Measurements from ENCODE around the gene ST8SIA4. TPM values are rescaled to one million over a fixed set of nuclear protein-coding genes. Genes with fewer than 3 reads are reported as not detected.

The ST8SIA4 gene
- total and polyA plus RNA-seq, 3 experiments from 2014 or later: 17.5 to 56.9 (median 53.5) TPM

GRCh38 chr5:100761192-100761591 lies 141.9 kb downstream of the ST8SIA4 start:
- CTCF ChIA-PET: no interaction called here
- no peak for DNase-seq
- H3K4me1 Mint-ChIP-seq: no peaks in the 10 kb centered on the region
- no peak overlapping the region for H3K27ac ChIP-seq (ENCODE audit: low read depth, low read length)
- H3K27ac Mint-ChIP-seq: no peak overlapping the region
- H3K27me3 ChIP-seq (ENCODE audit: insufficient read depth, low read length, poor library complexity, severe bottlenecking): no peaks in the 10 kb centered on the region
- H3K36me3 ChIP-seq (ENCODE audit: insufficient read depth, low read length): no peaks in the 10 kb centered on the region
- no peaks in the 10 kb centered on the region for H3K9me3 ChIP-seq (ENCODE audit: low read length)
- peaks cover 0 to 8% of the 10 kb centered on the region in 2 donors for H3K27me3 Mint-ChIP-seq
- POLR2A ChIA-PET: no interaction called here
- no peak overlapping the region for H3K4me3 ChIP-seq (ENCODE audit: low read length)
- no peak overlapping the region for H3K4me3 Mint-ChIP-seq
- no peaks in the 10 kb centered on the region for H3K36me3 Mint-ChIP-seq
- H3K9me3 Mint-ChIP-seq: no peaks in the 10 kb centered on the region
- no peaks in the 10 kb centered on the region for H3K4me1 ChIP-seq (ENCODE audit: insufficient read depth, low read length)

GRCh38 chr5:100760688-100761087 lies 142.4 kb downstream of the ST8SIA4 start:
- no peaks in the 10 kb centered on the region for H3K36me3 Mint-ChIP-seq
- H3K36me3 ChIP-seq (ENCODE audit: insufficient read depth, low read length): no peaks in the 10 kb centered on the region
- H3K4me3 ChIP-seq (ENCODE audit: low read length): no peak overlapping the region
- ChIA-PET POLR2A (no interaction called here), CTCF (no interaction called here)
- no peaks in the 10 kb centered on the region for H3K9me3 ChIP-seq (ENCODE audit: low read length)
- no peaks in the 10 kb centered on the region for H3K4me1 ChIP-seq (ENCODE audit: insufficient read depth, low read length)
- DNase-seq: no peak
- H3K9me3 Mint-ChIP-seq: no peaks in the 10 kb centered on the region
- no peaks in the 10 kb centered on the region for H3K27me3 ChIP-seq (ENCODE audit: insufficient read depth, low read length, poor library complexity, severe bottlenecking)
- H3K27me3 Mint-ChIP-seq: peaks cover 0 to 5% of the 10 kb centered on the region in 2 donors
- H3K4me1 Mint-ChIP-seq: no peaks in the 10 kb centered on the region
- H3K4me3 Mint-ChIP-seq: no peak overlapping the region
- no peak overlapping the region for H3K27ac ChIP-seq (ENCODE audit: low read depth, low read length)
- no peak overlapping the region for H3K27ac Mint-ChIP-seq

DNA sequence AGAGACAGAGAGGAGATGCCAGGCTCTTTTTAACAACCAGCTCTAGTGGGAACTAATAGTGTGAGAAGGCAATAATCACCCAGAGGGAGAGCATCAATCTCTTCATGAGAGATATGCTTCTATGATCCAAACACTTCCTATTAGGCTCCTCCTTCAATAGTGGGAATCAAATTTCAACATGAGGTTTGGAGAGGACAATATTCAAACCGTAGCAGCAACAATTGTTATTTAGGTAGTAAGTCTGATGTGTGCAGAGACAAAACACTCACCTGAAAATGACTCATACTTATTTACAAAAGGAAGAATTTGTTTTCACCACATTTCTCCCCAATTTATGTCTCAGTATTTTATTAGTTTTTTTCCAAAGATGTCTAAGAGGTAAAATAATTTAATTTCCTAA lies 144.3 kb downstream of the ST8SIA4 start:
- no peak overlapping the region for H3K27ac ChIP-seq (ENCODE audit: low read depth, low read length)
- H3K4me3 ChIP-seq (ENCODE audit: low read length): no peak overlapping the region
- no peaks in the 10 kb centered on the region for H3K27me3 ChIP-seq (ENCODE audit: insufficient read depth, low read length, poor library complexity, severe bottlenecking)
- Mint-ChIP-seq H3K9me3 (no peaks in the 10 kb centered on the region), H3K27me3 (peaks cover 2 to 6% of the 10 kb centered on the region in 2 donors), H3K4me1 (no peaks in the 10 kb centered on the region), H3K27ac (no peak overlapping the region), H3K36me3 (no peaks in the 10 kb centered on the region), H3K4me3 (no peak overlapping the region)
- POLR2A ChIA-PET: no interaction called here
- H3K36me3 ChIP-seq (ENCODE audit: insufficient read depth, low read length): no peaks in the 10 kb centered on the region
- H3K9me3 ChIP-seq (ENCODE audit: low read length): no peaks in the 10 kb centered on the region
- no peak for DNase-seq
- H3K4me1 ChIP-seq (ENCODE audit: insufficient read depth, low read length): no peaks in the 10 kb centered on the region
- CTCF ChIA-PET: no interaction called here

DNA sequence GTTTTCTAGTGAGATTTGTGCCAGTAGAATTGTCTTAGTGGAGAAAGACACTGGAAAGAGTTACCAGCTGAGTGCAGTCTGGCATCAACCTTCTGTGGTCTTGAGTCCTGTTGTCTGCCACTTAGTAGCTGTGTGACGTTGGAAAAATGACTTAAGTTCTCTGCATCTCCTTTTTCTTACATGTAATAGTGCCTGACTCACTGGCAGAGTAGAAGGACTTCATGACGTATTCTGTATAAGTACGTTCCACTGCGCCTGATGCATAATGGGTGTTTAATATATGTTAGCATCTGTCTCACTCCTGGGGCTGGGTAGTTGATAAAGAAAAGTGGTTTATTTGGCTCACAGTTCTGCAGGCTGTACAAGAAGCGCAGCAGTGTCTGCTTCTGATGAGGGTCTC lies 144.8 kb downstream of the ST8SIA4 start:
- H3K27ac Mint-ChIP-seq: no peak overlapping the region
- H3K9me3 Mint-ChIP-seq: no peaks in the 10 kb centered on the region
- Histone ChIP-seq H3K4me1 (ENCODE audit: insufficient read depth, low read length) (no peaks in the 10 kb centered on the region), H3K4me3 (ENCODE audit: low read length) (no peak overlapping the region), H3K36me3 (ENCODE audit: insufficient read depth, low read length) (no peaks in the 10 kb centered on the region), H3K9me3 (ENCODE audit: low read length) (no peaks in the 10 kb centered on the region), H3K27me3 (ENCODE audit: insufficient read depth, low read length, poor library complexity, severe bottlenecking) (no peaks in the 10 kb centered on the region), H3K27ac (ENCODE audit: low read depth, low read length) (no peak overlapping the region)
- H3K27me3 Mint-ChIP-seq: peaks cover 2 to 6% of the 10 kb centered on the region in 2 donors
- DNase-seq: no peak
- no peak overlapping the region for H3K4me3 Mint-ChIP-seq
- H3K4me1 Mint-ChIP-seq: no peaks in the 10 kb centered on the region
- ChIA-PET CTCF (no interaction called here), POLR2A (no interaction called here)
- no peaks in the 10 kb centered on the region for H3K36me3 Mint-ChIP-seq

- CTCF ChIA-PET: no interaction called here
- H3K27me3 Mint-ChIP-seq: peaks cover 2 to 6% of the 10 kb centered on the region in 2 donors
- H3K9me3 ChIP-seq (ENCODE audit: low read length): no peaks in the 10 kb centered on the region
Measured at GRCh38 chr5:100757618-100758017, 145.5 kb downstream of the ST8SIA4 start.

More at GRCh38 chr5:100757618-100758017, 145.5 kb downstream of the ST8SIA4 start:
- H3K27me3 ChIP-seq (ENCODE audit: insufficient read depth, low read length, poor library complexity, severe bottlenecking): no peaks in the 10 kb centered on the region
- H3K4me1 ChIP-seq (ENCODE audit: insufficient read depth, low read length): no peaks in the 10 kb centered on the region
- no peak overlapping the region for H3K4me3 ChIP-seq (ENCODE audit: low read length)
- no peaks in the 10 kb centered on the region for H3K4me1 Mint-ChIP-seq
- no peak overlapping the region for H3K27ac ChIP-seq (ENCODE audit: low read depth, low read length)
- H3K36me3 ChIP-seq (ENCODE audit: insufficient read depth, low read length): no peaks in the 10 kb centered on the region
- no peak for DNase-seq
- no peaks in the 10 kb centered on the region for H3K36me3 Mint-ChIP-seq
- H3K4me3 Mint-ChIP-seq: no peak overlapping the region
- POLR2A ChIA-PET: no interaction called here
- no peak overlapping the region for H3K27ac Mint-ChIP-seq
- H3K9me3 Mint-ChIP-seq: no peaks in the 10 kb centered on the region
